HepG2 (cell line): Measurements from ENCODE around the gene ELP2. TPM values are rescaled to one million over a fixed set of nuclear protein-coding genes. Genes with fewer than 3 reads are reported as not detected.

Experiments
- AKNA ChIP-seq: sonication (generic); formaldehyde crosslinking; IDR thresholded peaks from 2 replicates; pipeline ENCODE4 v1.4.0; 2020; ENCODE audit warnings: missing genetic modification reagents, borderline replicate concordance
- ATF3 ChIP-seq: sonication (generic); formaldehyde crosslinking; IDR thresholded peaks from 2 replicates; pipeline ENCODE4 v1.4.0; 2020; ENCODE audit warnings: missing genetic modification reagents
- HHEX ChIP-seq: IDR thresholded peaks from 2 replicates; pipeline ENCODE4 v1.6.1; 2016; ENCODE audit warnings: control low read depth
- ISL2 ChIP-seq: sonication (generic); formaldehyde crosslinking; IDR thresholded peaks from 2 replicates; pipeline ENCODE4 v1.5.0; 2020; ENCODE audit warnings: missing genetic modification reagents
- NR3C1 ChIP-seq: sonication (generic); formaldehyde crosslinking; IDR thresholded peaks from 2 replicates; pipeline ENCODE4 v1.4.0; 2020; ENCODE audit warnings: missing genetic modification reagents
- POGZ ChIP-seq: sonication (generic); formaldehyde crosslinking; IDR thresholded peaks from 2 replicates; pipeline ENCODE4 v1.4.0; 2020; ENCODE audit warnings: mild to moderate bottlenecking, missing genetic modification reagents
- REST ChIP-seq, 2 experiments: IDR thresholded peaks; 2 replicates each; pipeline ENCODE4 v1.6.1; 2011 to 2012; ENCODE audit warnings: low read length in 2 of 2, borderline replicate concordance in 1 of 2, low read depth in 1 of 2, mild to moderate bottlenecking in 1 of 2, moderate library complexity in 1 of 2
- SAFB2 ChIP-seq: sonication (generic); formaldehyde crosslinking; IDR thresholded peaks from 2 replicates; pipeline ENCODE4 v1.5.1; 2020; ENCODE audit warnings: missing genetic modification reagents, low read depth, mild to moderate bottlenecking, borderline replicate concordance
- TCF7 ChIP-seq: sonication (generic); IDR thresholded peaks from 2 replicates; pipeline ENCODE4 v1.6.1; 2016; ENCODE audit warnings: antibody characterized with exemption, low read depth
- WIZ ChIP-seq: sonication (generic); formaldehyde crosslinking; IDR thresholded peaks from 2 replicates; pipeline ENCODE4 v1.5.1; 2020; ENCODE audit warnings: mild to moderate bottlenecking, missing genetic modification reagents
- ZBTB25 ChIP-seq: IDR thresholded peaks from 2 replicates; pipeline ENCODE4 v1.6.1; 2018; ENCODE audit warnings: missing genetic modification reagents
- ZNF180 ChIP-seq: sonication (generic); formaldehyde crosslinking; IDR thresholded peaks from 2 replicates; pipeline ENCODE4 v1.4.0; 2020; ENCODE audit warnings: low read depth, missing genetic modification reagents, borderline replicate concordance
- ZNF263 ChIP-seq: sonication (generic); formaldehyde crosslinking; IDR thresholded peaks from 2 replicates; pipeline ENCODE4 v1.4.0; 2020; ENCODE audit warnings: missing genetic modification reagents
- ZNF275 ChIP-seq: sonication (generic); formaldehyde crosslinking; IDR thresholded peaks from 2 replicates; pipeline ENCODE4 v1.8.0; 2022; ENCODE audit warnings: missing genetic modification reagents, mild to moderate bottlenecking, inconsistent platforms, borderline replicate concordance
- ZNF562 ChIP-seq: sonication (generic); formaldehyde crosslinking; IDR thresholded peaks from 2 replicates; pipeline ENCODE4 v1.8.0; 2022; ENCODE audit warnings: missing genetic modification reagents, borderline replicate concordance
- ZNF563 ChIP-seq: sonication (generic); formaldehyde crosslinking; IDR thresholded peaks from 2 replicates; pipeline ENCODE4 v1.8.0; 2022; ENCODE audit warnings: mild to moderate bottlenecking, moderate library complexity, missing genetic modification reagents
- ZNF7 ChIP-seq: IDR thresholded peaks from 2 replicates; pipeline ENCODE4 v1.6.1; 2016; ENCODE audit warnings: missing biosample characterization, missing genetic modification reagents
- polyA plus RNA-seq, 8 experiments: library from polyadenylated mRNA; depleted of rRNA in 3 of 8; stranded (reverse) in 7 of 8; unstranded in 1 of 8; fragments of >200 nt; fragmentation: Illumina TruSeq in 4 of 8; extraction: Trizol in 4 of 8; gene quantifications; 2 replicates each; pipeline versions ENCODE4 v1.2.1 to v1.2.3, GENCODE V29; 2011 to 2016; ENCODE audit warnings: low read depth in 4 of 8, missing spikeins in 1 of 8, mixed read lengths in 1 of 8; ENCODE audit not compliant: insufficient read depth in 1 of 8
- total RNA-seq, 5 experiments: library from RNA; depleted of rRNA; stranded (reverse); fragments of >200 nt; fragmentation: Illumina TruSeq; extraction: Trizol; gene quantifications; 2 replicates each; pipeline ENCODE4 v1.2.3, GENCODE V29; 2016; ENCODE audit warnings: low read depth in 1 of 5

ELP2 gene
- total and polyA plus RNA-seq, 2 of the 13 experiments (the other 11 are each of a cell fraction or from before 2014, with no cell fraction given) = 98.7 to 100 TPM

- TF ChIP-seq ZNF275 (CRISPR knock-in tag) = peak; percentile 50; the same call in 1 of the 2 replicates
- TF ChIP-seq POGZ (CRISPR knock-in tag) = peak; percentile 47; the same call in 1 of the 2 replicates
- TF ChIP-seq SAFB2 (CRISPR knock-in tag) = peak; percentile 94
- peak; percentile 88 for TF ChIP-seq ZNF563 (CRISPR knock-in tag)
- peak; percentile 71; the same call in 1 of the 2 replicates for TF ChIP-seq AKNA
- TF ChIP-seq NR3C1 (CRISPR knock-in tag) = no peak
- peak in 1 of 2 experiments; percentile 7; a peak in 1 of 4 replicates for TF ChIP-seq REST (IDR thresholded peaks at IDR 0.05; ENCODE audit: borderline replicate concordance in 1 of 2, low read depth in 1 of 2, low read length in 2 of 2)
- peak; percentile 38 for TF ChIP-seq ZNF263 (CRISPR knock-in tag)
- TF ChIP-seq ZNF7 (CRISPR knock-in tag) = no peak
- peak; percentile 27 for TF ChIP-seq ATF3 (CRISPR knock-in tag)
- peak; percentile 60; the same call in 1 of the 2 replicates for TF ChIP-seq WIZ (CRISPR knock-in tag)
- TF ChIP-seq ISL2 (CRISPR knock-in tag) = no peak
- TF ChIP-seq ZBTB25 (CRISPR knock-in tag) = peak; percentile 19
- TF ChIP-seq ZNF180 (CRISPR knock-in tag) = no peak
- TF ChIP-seq TCF7 = no peak
- TF ChIP-seq HHEX = no peak
- TF ChIP-seq ZNF562 = no peak
These were observed at the start of gene ELP2, which contains the start of gene SLC39A6 (continued) for GRCh38 chr18:36129300-36130038.
